AG10803 (cell line): ENCODE measurements around the gene KMT5B.

Source experiments
- DNase-seq: peaks from one replicate; pipeline ENCODE4 v3.0.0; 2010; ENCODE audit warnings: low read depth
- H3K4me3 ChIP-seq: 2 replicates; pipeline ENCODE4 v1.5.1; 2011; ENCODE audit warnings: mild to moderate bottlenecking, low read length, control low read depth
- TF ChIP-seq, protein P1 (sequence below): conservative IDR thresholded peaks from 2 replicates; pipeline ENCODE4 v1.5.1; 2011; ENCODE audit warnings: mild to moderate bottlenecking, low read length, control low read depth, inconsistent platforms

Gene KMT5B

DNA sequence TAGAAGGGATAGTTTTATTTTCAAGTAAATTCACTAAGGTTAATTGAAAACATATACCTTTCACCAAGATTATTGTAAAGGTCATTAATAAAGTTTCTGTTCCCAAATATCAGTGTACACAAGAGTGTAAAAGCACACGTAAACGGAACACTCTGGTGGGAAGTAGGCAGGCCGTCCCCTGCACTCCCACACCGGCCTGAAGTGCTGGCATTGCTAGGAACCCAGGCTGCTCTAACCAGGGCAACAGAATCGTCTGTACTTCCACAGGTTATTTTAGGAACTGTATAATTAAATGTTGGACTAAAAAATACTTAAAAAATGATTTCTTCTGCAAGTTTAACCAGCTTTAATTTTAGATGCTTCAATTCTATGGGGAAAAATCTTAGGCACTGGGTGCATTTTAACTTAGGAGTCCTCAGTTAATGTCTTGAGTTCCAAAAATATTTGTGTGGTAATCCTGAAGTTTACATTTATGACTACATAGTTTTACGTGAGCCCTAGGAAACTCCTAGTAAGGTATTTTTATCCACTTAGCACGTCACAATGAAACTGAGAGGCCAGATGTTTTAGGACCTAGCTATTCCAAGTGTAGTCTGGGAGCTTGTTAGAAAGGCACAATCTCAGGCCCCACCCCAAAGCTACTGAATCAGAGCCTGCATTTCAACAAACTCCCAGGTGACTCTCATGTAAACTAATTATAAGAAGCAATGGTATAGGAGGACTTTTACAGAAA lies 31.2 kb downstream of the KMT5B start:
- H3K4me3 ChIP-seq = no peak overlapping the region
- peak; percentile 18 for DNase-seq
- TF ChIP-seq, protein P1, sequence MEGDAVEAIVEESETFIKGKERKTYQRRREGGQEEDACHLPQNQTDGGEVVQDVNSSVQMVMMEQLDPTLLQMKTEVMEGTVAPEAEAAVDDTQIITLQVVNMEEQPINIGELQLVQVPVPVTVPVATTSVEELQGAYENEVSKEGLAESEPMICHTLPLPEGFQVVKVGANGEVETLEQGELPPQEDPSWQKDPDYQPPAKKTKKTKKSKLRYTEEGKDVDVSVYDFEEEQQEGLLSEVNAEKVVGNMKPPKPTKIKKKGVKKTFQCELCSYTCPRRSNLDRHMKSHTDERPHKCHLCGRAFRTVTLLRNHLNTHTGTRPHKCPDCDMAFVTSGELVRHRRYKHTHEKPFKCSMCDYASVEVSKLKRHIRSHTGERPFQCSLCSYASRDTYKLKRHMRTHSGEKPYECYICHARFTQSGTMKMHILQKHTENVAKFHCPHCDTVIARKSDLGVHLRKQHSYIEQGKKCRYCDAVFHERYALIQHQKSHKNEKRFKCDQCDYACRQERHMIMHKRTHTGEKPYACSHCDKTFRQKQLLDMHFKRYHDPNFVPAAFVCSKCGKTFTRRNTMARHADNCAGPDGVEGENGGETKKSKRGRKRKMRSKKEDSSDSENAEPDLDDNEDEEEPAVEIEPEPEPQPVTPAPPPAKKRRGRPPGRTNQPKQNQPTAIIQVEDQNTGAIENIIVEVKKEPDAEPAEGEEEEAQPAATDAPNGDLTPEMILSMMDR = no peak

DNA sequence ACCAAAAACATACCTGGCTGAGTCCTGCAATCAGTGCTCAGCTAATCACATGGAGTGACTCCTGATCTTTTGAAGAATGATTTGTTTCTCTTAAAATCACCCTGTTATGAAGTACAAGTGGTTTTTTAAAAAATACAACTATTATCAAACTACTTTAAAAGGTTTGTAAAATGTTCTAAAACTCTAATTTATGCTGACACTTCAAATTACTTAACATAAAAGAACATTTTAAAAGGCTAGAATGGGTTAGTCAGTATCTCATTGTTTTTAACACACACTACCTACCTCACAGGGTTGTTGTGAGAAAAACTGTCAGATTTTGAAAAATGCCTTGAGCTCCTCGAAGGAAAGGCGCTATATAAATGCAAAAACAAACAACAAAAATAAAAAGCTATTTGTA lies 33.2 kb downstream of the KMT5B start:
- no peak for DNase-seq
- H3K4me3 ChIP-seq = no peak overlapping the region
- TF ChIP-seq, protein P1 = no peak

DNA sequence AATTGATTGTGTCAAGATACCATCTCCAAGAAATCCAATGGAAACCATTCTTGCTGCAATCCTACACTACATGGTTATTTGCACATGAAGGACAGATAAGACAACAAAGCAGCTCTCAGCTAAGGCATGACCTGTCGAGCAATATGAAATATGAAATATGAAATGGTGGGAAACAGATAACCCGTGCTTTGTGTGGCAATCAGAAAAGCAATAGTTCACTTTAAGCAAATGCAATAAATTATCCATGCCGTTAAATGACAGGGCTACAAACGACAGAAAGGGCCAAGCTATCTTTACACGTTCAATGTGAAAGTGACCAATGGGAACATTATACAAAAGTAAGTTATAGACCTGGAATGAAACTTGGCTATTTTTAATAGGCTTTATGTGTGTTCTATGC lies 35.2 kb downstream of the KMT5B start:
- no peak for DNase-seq
- TF ChIP-seq, protein P1 = no peak
- no peak overlapping the region for H3K4me3 ChIP-seq

DNA sequence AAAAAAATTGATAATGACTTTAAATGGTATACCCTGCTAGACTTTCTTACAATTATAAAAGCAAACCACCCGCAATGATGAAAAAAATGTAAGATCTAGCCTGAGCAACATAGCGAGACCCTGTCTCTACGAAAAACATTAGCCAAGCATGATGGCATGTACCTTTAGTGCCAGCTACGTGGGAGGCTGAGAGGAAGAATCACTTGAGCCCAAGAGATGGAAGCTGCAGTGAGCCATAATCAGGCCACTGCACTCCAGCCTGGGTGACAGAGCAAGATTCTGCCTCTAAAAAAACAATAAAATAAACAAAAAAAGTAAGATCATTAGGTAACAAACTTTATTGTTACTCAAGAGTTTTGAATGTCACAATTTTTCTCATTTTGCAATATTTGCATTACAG lies 39.2 kb downstream of the KMT5B start:
- DNase-seq = no peak
- TF ChIP-seq, protein P1 = no peak
- H3K4me3 ChIP-seq = no peak overlapping the region

DNA sequence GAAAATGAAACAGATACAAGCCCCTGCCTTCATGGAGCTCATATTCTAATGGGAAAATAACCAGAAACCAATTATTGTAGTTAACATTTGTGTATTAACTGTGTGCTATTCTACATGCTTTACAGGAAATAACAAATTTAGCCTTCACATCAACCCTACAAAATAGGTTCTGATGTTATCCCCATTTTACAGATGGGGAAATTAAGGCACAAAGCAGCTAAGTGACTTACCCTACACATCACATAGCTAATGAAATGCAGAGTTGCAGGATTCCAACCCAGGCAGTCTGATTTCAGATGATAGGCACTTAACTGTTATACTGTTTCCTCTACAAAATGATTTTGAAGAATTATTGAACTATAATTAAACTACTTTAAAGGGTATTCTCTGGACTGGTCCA lies 43.7 kb downstream of the KMT5B start:
- TF ChIP-seq, protein P1 = no peak
- DNase-seq = no peak
- no peak overlapping the region for H3K4me3 ChIP-seq

DNA sequence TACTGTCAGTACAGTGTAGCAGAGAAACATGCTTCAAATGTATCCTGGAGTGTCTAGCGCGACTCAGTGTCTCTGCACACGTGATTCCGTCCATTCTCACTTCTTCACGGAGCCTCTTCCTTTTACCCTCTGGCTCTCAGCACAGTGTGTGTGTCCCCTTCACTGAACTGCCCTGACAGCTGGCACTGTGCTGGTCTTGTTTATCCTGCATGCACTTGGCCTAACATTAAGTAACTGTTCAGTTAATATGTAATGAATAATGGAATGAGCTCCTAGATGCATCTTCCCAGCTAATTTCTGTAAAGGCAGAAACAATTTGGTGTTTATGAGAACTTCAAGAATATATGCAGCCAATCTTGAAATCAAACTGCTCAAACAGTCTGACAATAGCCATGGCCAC lies 44.4 kb downstream of the KMT5B start:
- TF ChIP-seq, protein P1 = no peak
- no peak overlapping the region for H3K4me3 ChIP-seq
- no peak for DNase-seq

DNA sequence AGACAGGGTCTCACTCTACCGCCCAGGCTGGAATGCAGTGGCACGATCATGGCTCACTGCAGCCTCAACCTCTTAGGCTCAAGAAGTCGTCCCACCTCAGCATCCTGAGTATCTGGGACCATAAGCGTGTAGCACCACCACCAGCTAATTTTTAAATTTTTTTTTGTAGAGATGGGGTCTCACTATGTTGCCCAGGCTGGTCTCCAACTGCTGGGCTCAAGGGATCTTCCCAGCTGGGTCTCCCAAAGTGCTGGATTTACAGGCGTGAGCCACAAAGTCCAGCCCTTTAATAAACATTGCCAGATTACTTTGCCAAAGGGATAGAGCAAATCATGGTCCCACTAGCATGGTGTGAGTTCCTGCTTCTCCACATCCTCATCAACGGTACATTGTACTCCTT lies 45.6 kb downstream of the KMT5B start:
- TF ChIP-seq, protein P1 = no peak
- DNase-seq = no peak
- H3K4me3 ChIP-seq = no peak overlapping the region
